NB4 (cell line): ENCODE results near the gene GALNT2.

Source experiments
- CTCF ChIP-seq: IDR thresholded peaks from one replicate; pipeline ENCODE4 v1.5.1; 2012; ENCODE audit warnings: low read depth, low read length
- POLR2A ChIP-seq: IDR thresholded peaks from 2 replicates; pipeline ENCODE4 v1.6.1; 2011; ENCODE audit warnings: mild to moderate bottlenecking; ENCODE audit not compliant: insufficient read length; ENCODE audit errors: extremely low read depth

GRCh38 chr1:230256896-230257295, 189.9 kb downstream of the GALNT2 start:
- no peak for TF ChIP-seq CTCF
- no peak for TF ChIP-seq POLR2A
